M059J (cell line): ENCODE measurements around the gene EPB41L2. TPM values are rescaled to one million over a fixed set of nuclear protein-coding genes. Genes with fewer than 3 reads are reported as not detected.
A peak's percentile ranks its signal among the peaks of the same experiment; 100 is the strongest.

Source experiments
- DNase-seq: peaks from one replicate; pipeline ENCODE4 v3.0.0-alpha.2; 2012; ENCODE audit warnings: low read depth
- total RNA-seq: library from RNA; depleted of rRNA; stranded (reverse); fragments of >200 nt; shearing (Covaris generic); gene quantifications from 2 replicates; pipeline ENCODE4 v1.2.3, GENCODE V29; 2014

EPB41L2 gene
- total RNA-seq, 1 experiment from 2014 or later, result 43.0 TPM

DNA sequence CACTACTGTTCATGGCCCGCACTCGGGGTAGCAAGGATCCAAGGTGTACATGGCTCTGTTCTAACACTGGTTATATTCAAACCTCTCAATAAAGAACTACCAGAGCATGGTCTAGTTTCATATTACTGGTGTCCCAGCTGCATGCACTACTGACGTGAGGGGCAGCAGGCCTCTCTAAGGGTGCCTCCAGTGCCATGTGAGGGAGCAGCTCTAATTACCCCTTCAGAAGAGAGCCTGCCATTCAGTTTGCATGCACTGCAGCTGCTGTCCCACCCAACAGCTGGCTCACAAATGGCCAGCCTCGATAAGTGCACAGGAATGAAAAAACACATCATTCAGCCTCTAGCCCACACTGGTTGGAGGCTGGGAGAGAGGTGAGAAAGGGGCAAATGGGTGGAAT, 150.6 kb downstream of the EPB41L2 start:
- no peak for DNase-seq

DNA sequence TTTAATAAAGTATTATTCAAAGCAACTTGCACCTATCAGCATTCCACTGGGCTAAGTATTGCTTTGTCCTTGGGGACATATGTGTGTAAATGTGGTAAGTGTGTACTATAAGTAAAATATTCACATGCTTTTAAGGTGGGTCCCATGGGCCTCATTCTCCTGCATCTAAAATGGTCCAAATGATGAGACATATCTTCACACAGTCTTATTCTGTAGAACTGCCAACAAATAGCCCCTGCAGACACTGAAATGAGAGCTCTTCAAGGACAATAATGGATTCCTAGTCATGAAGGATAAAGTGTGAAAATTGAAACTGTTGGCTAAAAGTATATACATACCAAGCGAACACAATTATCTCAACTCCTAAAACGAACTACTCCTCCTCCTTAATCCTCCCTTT, 154.1 kb downstream of the EPB41L2 start:
- DNase-seq, result no peak

DNA sequence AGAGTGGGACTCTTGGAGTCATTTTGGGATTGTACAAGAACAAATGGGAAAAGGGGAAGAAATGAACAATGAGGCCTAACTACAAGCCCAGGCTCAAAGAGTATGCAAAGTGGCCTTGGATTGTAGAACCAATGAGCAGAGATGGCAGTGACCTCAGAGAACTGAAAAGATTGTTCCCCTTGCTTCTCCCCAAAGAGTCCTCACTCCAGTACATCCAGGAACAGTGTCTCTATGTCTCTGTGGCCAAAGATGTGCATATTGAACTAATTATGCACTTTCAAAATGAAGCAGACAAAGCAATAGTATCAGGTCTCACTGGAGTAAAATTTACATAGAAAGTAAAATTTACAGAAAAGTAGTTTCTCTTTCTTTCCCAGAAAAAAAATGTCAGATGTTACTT, 154.9 kb downstream of the EPB41L2 start:
- DNase-seq, result no peak

GRCh38 chr6:130907687-130908086, 155.4 kb downstream of the EPB41L2 start:
- DNase-seq, result no peak

DNA sequence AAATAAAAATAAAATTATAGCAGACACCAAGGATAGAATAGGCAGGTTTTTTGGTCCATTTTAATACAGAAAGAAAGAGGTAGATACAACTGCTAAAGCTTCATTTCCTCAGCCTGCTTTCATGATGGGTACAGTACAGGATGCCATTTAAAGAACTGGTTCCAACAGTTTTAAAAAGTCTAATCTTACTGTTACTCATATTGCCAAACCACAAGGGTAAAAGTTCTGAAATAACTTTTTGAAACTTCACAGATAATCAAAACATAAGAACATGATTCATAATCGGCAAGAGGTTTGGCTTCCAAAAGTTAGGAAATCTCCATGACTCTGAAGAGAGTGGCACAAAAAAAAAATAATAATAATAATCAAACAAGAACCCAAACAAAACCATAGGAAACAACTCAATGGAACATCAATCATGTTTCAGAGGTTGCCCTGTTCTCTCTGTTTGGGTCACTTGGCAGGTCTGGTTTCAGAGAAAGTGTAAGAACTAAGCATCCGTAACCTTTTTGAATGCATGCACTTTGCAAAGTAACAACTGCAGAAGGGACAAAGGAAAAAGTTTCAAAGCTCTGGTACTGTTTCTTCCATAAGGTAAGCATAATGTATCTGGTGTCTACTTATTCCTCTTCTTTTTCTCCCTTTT, 156.2 kb downstream of the EPB41L2 start:
- DNase-seq, result peak; percentile 79

GRCh38 chr6:130903602-130904001, 159.4 kb downstream of the EPB41L2 start:
- no peak for DNase-seq

DNA sequence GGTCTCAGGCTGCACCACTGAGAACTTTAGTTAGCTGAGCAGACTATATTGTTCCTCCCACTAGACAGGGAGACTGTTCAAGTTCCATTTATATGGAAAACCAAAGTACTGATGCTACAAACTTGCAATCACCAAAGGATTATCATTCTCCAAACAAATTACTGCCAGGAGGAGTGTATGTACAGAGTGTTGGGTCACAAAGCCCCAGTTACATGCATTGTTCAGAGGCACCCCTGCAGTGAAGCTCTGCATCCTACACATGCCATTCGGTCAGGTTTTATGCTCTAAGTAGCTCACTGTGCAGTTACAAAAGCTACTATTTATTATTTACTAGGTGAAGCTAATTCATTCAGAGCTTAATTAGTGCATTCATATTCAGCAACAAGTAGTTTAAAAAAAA, 160.0 kb downstream of the EPB41L2 start:
- DNase-seq, result no peak

DNA sequence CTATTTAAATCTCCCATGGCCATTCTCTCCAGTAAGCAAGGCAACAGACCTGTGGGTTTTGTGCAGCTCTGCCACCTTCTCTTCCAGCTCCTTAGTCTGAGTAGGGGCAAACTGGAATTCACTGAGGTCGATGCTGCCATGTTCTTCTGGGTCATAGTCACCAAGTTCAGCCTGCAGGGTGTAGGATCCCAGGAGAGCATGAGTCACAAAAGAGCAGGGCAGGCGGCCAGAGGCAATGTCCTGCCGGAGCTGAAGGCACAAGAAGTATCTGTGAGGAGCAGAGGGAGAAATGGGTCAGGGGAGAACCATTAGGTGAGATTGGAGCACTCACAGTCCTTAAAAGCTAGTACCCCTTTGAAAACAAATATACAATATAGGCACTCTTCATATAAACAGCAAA, 162.1 kb downstream of the EPB41L2 start:
- peak; percentile 93 for DNase-seq

DNA sequence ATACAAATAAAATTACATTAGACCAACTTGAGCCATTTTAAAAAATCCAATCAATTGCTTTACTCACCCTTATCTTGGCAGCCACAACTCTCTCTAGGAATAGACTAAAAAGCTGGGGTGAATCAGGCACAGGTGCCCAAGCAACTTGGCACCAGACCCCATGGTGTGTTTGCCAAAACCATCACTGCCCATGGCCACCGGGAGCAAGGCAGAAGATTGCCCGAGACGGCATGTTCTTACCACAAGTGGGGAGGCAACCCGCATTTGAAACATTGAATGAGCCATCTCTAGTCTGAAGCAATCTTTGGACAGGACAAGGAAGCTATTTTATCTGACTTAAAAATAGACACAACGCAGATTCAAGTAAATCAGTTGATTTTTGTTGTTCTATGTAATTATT, 166.8 kb downstream of the EPB41L2 start:
- no peak for DNase-seq

- no peak for DNase-seq
These were observed 167.5 kb downstream of the EPB41L2 start for GRCh38 chr6:130895516-130895915.

DNA sequence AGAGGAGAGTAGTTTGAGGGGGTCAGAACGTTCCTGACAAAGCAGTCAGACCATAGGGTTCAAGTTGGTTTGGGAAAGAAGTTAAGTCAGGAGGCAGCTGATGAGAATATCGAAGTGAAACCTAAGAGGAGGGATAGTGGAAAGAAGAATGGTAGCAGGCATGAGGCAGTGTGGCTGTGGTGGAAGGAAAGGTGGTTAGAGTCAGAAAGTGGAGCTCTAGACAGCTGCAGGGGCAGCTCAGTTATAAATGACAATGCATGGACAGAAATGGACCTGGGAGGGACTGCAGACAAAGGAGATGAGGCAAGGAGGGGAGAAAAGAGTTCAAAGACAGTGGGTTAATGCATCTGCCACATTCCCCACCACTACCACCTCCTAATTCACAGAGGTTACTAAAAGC, 169.3 kb downstream of the EPB41L2 start:
- DNase-seq, result no peak

DNA sequence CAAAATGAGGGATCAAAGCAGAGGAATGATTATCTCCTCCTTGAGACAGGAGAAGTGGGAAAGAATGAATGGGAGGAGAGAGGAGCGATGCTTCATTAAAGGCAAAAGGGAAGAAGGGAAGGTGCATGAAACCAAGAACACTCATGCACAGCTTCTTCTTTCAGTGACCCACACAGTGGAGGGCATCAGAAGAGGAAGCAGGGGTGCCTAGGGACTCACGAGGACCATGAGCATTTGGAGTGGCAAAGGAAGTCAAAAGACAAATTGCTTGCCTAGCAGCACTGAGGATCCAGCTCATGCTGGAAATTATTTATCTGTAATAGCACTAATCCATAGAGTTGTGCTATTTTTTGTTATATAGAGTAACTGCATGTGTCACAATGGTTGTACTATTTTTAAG, 169.8 kb downstream of the EPB41L2 start:
- DNase-seq, result no peak

DNA sequence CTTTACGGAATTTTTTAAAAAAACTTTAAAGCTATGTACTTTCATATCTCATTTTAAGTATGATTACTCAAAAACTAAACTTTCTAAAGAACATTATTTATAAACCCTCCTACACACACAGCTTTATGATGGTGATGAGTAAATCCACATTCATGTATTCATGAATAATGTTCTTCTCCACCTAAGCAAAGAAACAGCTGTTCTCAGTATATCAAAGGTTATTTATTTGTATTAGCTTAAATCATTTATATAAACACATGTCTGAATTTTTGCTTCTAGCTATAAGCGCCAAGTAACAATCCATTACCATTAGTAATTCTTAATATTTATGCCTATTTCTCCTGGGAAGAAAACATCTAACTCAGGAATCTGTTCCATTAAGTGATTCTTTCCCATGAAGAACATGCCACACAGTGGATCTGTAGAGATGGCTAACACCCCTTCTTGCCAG, 172.5 kb downstream of the EPB41L2 start:
- DNase-seq, result peak; percentile 30

- DNase-seq, result no peak
These were observed 173.6 kb downstream of the EPB41L2 start for GRCh38 chr6:130889423-130889822.

GRCh38 chr6:130888246-130888645, 174.8 kb downstream of the EPB41L2 start:
- no peak for DNase-seq

DNA sequence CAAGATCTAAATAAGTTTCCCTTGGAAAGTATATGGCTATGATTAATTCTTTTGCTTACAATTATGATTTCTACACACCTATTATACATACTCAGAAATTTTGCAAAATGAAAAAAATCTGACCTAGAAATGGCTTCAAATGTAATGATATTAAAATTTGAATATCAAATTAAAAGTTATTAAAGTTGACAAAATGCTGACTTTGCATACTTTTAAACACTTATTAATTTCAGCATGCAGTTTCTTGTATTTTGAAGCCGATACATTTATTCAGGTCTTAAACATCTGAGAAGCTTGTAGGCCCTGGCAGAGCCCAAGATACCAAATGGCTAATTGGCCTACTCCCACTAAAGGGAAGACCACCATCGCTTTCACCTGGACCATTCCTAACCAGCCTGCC, 176.1 kb downstream of the EPB41L2 start:
- DNase-seq, result no peak

DNA sequence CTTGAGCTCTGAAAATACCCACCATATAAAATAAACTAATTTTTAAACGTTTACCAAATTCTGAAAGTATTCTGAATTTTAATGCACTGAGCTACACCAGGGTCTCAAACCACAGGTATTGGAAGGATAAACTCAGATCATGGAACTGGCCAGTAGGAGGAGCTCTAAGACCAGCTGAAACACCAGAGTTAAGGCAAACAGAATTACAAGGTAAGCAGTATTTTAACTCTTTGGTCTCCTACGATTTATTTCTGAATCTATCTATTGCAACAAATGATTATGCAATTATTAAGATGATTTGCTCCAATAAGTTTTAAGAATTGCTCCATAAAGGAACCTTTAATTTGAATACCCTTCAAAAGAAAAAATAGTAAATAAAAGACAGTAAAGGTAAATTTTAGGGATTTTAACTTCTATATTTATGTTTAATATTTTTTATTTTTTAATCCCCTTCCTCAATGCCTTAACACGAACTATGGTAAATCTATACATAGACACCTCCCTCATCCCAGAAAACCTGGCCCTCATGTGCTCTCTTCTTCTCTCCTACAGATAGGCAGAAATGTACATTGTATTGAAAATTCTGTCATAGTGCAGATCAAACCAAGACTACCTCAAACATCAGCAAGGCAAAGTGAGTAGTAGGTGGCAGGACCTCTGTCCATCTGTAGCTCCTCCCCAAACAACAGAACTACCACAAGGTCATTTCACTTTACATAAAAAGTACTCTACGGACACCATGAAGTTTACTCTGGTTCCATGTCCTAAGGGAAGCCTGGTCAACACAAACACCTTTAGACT, 177.5 kb downstream of the EPB41L2 start:
- peak; percentile 81 for DNase-seq

GRCh38 chr6:130882370-130882769, 180.7 kb downstream of the EPB41L2 start:
- no peak for DNase-seq

DNA sequence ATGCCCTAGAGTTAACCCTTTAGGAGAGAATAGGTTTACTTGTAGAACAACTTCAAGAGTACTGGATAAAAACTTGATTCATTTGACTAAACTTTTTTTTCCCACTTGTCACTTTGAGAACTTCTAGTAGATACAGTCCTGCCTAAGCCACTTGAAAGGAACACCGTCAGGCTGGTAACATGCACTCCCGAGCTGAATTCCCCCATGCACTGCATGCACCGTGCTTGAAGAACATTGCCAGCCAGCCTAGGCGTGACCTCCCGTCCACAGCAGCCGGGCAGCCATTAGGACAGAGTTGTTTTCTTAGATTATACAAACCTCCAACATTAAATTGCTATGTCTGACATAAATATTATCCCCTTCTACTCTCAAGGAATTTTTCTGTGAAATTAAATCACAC, 183.2 kb downstream of the EPB41L2 start:
- no peak for DNase-seq

- DNase-seq, result no peak
These were observed 189.3 kb downstream of the EPB41L2 start for GRCh38 chr6:130873746-130874145.

DNA sequence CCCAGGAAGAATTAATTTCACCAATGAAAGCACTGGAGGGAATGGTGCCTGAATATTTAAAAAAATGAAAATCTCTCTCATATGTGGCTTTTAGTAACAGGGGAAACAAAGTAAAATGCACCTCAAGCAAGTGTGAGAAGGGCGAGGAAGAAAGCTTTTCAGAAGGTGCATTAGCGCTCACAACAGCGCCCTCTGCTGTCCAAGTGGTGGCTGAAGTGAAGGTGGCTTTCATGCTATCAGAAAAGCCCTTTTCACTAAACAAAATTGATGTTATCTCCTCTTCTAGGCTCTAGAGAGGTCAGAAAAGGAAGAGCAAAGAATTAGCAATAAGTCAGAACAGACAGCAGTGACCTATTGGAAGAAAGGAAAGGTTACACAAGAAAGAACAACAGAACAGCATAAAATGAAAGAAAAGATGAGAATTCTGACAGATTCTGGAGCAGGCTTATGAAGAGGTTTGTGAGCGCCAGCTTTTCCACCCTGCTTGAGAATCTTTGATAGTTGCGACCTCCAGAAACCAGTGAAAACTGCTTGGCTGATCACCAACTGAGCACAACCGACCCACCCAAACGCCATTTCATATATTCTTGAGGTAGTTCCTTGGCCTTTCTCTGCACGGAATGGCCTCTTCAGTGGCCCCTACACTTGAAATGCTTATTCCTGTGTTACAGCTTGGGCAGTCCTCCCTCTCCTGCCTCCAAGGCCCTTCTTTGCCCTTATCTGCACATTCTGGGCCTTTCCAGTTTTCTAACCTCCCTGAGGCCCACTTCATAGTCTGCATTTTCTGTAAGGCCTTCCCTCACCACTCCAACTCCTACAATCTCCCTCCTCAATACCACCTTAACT, 190.6 kb downstream of the EPB41L2 start:
- peak; percentile 64 for DNase-seq

- DNase-seq, result no peak
These were observed 192.7 kb downstream of the EPB41L2 start for GRCh38 chr6:130870179-130870880.
